ENCODE data around the gene ZC3H18. TPM values are rescaled to one million over a fixed set of nuclear protein-coding genes. Genes with fewer than 3 reads are reported as not detected.

The ZC3H18 gene
- polyA plus RNA-seq, 1 donor from 2014 or later = 12.8 TPM

DNA sequence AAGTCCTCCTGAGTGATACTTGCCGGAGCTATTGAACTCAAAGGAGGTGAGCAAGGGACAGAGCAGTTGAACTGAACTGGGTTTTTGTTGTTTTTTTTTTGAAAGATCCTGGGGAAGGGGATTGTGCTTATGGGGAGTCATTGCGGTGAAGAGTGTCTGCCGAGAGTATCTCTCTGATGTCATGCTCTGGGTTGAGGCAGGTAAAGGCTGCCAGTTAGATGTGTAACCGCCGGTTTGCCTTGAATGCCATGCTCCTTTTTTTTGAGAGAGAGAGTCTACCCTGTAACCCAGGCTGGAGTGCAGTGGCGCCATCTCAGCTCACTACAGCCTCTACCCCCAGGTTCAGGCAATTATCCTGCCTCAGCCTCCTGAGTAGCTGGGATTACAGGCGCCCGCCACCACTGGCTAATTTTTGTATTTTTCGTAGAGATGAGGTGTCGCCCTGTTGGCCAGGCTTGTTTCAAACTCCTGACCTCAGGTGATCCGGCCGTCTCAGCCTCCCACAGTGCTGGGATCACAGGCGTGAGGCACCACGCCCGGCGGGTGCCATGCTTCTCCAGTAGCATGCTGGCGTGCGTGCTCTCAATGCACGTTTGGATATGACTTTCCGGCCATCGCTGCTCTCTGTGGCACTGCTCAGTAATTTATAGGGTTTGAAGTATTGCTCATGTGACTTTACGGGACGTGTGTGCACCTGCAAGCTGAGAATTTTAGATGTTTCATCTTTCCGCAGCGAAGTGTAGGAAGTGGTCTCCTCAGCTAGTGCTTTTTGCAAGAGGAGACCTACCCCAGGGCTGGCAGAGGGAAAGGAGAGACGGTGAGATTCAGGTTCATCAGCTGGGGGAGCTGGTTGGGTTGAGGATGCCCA is 8.5 kb downstream of the ZC3H18 start:
- Histone ChIP-seq H3K9ac (ENCODE audit: low read length) (no peak overlapping the region), H3F3A (ENCODE audit: insufficient read depth, low read length, poor library complexity, severe bottlenecking) (no peaks in the 10 kb centered on the region), H4K20me1 (ENCODE audit: insufficient read depth) (no peaks in the 10 kb centered on the region), H2AFZ (ENCODE audit: low read depth, low read length) (no peak overlapping the region), H3K36me3 (ENCODE audit: insufficient read depth, low read length) (no peaks in the 10 kb centered on the region), H3K9me3 (ENCODE audit: low read length) (no peaks in the 10 kb centered on the region), H3K4me2 (ENCODE audit: low read length) (no peak overlapping the region), H3K27me3 (ENCODE audit: insufficient read depth, low read depth, low read length) (no peaks in the 10 kb centered on the region), H3K79me2 (replicated peaks; ENCODE audit: insufficient read depth, low read length) (peaks cover 23% of the 10 kb centered on the region), H3K4me3 (ENCODE audit: low read length) (no peak overlapping the region), H3K9me2 (ENCODE audit: insufficient read depth, low read length) (no peaks in the 10 kb centered on the region), H3K27ac (ENCODE audit: low read length) (no peak overlapping the region)
- TF ChIP-seq, protein P1, sequence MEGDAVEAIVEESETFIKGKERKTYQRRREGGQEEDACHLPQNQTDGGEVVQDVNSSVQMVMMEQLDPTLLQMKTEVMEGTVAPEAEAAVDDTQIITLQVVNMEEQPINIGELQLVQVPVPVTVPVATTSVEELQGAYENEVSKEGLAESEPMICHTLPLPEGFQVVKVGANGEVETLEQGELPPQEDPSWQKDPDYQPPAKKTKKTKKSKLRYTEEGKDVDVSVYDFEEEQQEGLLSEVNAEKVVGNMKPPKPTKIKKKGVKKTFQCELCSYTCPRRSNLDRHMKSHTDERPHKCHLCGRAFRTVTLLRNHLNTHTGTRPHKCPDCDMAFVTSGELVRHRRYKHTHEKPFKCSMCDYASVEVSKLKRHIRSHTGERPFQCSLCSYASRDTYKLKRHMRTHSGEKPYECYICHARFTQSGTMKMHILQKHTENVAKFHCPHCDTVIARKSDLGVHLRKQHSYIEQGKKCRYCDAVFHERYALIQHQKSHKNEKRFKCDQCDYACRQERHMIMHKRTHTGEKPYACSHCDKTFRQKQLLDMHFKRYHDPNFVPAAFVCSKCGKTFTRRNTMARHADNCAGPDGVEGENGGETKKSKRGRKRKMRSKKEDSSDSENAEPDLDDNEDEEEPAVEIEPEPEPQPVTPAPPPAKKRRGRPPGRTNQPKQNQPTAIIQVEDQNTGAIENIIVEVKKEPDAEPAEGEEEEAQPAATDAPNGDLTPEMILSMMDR (IDR thresholded peaks at IDR 0.05; ENCODE audit: poor library complexity, severe bottlenecking) = no peak
- TF ChIP-seq TAF1 (IDR thresholded peaks at IDR 0.05; ENCODE audit: low read depth) = no peak
- no peak for TF ChIP-seq SMC3 (conservative IDR thresholded peaks at IDR 0.05; ENCODE audit: poor library complexity)
- TF ChIP-seq EP300 (conservative IDR thresholded peaks at IDR 0.05; ENCODE audit: poor library complexity, severe bottlenecking) = no peak
- no peak for TF ChIP-seq EZH2 (IDR thresholded peaks at IDR 0.05; ENCODE audit: borderline replicate concordance, insufficient read depth, low read length, poor library complexity, severe bottlenecking)
- TF ChIP-seq RAD21 (conservative IDR thresholded peaks at IDR 0.05) = no peak
- TF ChIP-seq MXI1 (conservative IDR thresholded peaks at IDR 0.05; ENCODE audit: poor library complexity, severe bottlenecking) = no peak
- TF ChIP-seq, protein P2, sequence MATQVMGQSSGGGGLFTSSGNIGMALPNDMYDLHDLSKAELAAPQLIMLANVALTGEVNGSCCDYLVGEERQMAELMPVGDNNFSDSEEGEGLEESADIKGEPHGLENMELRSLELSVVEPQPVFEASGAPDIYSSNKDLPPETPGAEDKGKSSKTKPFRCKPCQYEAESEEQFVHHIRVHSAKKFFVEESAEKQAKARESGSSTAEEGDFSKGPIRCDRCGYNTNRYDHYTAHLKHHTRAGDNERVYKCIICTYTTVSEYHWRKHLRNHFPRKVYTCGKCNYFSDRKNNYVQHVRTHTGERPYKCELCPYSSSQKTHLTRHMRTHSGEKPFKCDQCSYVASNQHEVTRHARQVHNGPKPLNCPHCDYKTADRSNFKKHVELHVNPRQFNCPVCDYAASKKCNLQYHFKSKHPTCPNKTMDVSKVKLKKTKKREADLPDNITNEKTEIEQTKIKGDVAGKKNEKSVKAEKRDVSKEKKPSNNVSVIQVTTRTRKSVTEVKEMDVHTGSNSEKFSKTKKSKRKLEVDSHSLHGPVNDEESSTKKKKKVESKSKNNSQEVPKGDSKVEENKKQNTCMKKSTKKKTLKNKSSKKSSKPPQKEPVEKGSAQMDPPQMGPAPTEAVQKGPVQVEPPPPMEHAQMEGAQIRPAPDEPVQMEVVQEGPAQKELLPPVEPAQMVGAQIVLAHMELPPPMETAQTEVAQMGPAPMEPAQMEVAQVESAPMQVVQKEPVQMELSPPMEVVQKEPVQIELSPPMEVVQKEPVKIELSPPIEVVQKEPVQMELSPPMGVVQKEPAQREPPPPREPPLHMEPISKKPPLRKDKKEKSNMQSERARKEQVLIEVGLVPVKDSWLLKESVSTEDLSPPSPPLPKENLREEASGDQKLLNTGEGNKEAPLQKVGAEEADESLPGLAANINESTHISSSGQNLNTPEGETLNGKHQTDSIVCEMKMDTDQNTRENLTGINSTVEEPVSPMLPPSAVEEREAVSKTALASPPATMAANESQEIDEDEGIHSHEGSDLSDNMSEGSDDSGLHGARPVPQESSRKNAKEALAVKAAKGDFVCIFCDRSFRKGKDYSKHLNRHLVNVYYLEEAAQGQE (IDR thresholded peaks at IDR 0.05; ENCODE audit: borderline replicate concordance) = no peak
- no peak for TF ChIP-seq POLR2AphosphoS5 (IDR thresholded peaks at IDR 0.05)

DNA sequence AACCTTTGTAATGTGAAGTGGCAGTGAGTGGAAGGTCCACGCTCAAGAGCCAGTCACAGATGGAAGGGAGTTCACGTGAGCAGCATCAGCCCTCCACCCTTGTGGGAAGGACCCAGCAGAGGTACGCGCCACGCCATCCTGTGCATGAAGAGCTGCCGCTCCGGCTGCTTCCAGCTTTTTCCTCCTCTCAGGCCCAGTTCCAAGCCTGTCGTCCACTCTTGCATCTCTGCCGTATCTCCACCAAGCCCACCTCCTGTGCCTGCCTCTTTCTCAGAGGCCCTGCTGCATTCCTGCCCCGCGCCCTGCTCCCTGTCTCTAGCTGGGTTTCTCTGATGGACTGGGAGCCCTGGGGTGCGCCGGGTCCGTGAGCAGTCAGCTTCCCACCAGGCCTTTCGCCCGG is 10.2 kb downstream of the ZC3H18 start:
- H3K79me2 ChIP-seq (replicated peaks; ENCODE audit: insufficient read depth, low read length) = peaks cover 20% of the 10 kb centered on the region
- no peak overlapping the region for H3K4me3 ChIP-seq (ENCODE audit: low read length)
- H3K9ac ChIP-seq (ENCODE audit: low read length) = no peak overlapping the region
- no peaks in the 10 kb centered on the region for H3K36me3 ChIP-seq (ENCODE audit: insufficient read depth, low read length)
- no peaks in the 10 kb centered on the region for H3K27me3 ChIP-seq (ENCODE audit: insufficient read depth, low read depth, low read length)
- no peaks in the 10 kb centered on the region for H3F3A ChIP-seq (ENCODE audit: insufficient read depth, low read length, poor library complexity, severe bottlenecking)
- H2AFZ ChIP-seq (ENCODE audit: low read depth, low read length) = no peak overlapping the region
- H3K4me2 ChIP-seq (ENCODE audit: low read length) = no peak overlapping the region
- no peak for TF ChIP-seq MXI1 (conservative IDR thresholded peaks at IDR 0.05; ENCODE audit: poor library complexity, severe bottlenecking)
- no peak for TF ChIP-seq EZH2 (IDR thresholded peaks at IDR 0.05; ENCODE audit: borderline replicate concordance, insufficient read depth, low read length, poor library complexity, severe bottlenecking)
- no peak overlapping the region for H3K27ac ChIP-seq (ENCODE audit: low read length)
- no peaks in the 10 kb centered on the region for H4K20me1 ChIP-seq (ENCODE audit: insufficient read depth)
- no peaks in the 10 kb centered on the region for H3K9me3 ChIP-seq (ENCODE audit: low read length)
- no peaks in the 10 kb centered on the region for H3K9me2 ChIP-seq (ENCODE audit: insufficient read depth, low read length)
